ENCODE data around the gene EEFSEC.

DNA sequence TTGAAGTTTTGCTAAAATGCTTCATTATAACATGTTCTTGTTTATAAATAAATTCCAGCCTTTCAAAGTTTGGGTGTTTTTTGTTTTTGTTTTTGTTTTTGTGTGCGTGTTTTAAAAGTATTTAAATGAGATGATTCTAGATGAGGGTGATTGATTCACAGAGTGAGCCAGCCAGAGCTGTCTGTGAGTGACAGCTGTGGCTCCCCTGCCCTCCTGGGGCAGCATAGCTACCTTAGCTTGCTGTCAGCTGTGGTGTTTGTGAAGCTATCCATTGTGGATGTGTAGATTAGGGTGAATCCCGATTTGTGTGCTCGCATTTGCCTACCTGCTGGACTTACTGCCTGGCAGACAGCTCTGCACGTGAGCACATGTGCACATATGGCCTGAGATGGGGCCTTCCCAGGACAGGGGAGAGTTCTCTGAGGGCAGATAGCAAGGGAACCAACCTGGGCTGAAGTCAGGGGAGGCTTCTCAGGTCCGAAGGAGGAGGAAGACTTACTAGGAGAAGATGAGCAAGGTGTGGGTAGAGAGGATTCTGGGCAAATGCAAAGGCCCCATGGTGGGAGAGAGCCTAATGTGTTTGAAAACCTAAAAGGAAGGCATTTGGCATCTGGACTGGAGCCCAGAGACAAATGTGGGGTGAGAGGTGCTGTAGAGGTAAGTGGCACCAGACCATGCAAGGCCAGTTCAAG is 124.2 kb downstream of the EEFSEC start:
- TF ChIP-seq CTCF (conservative IDR thresholded peaks at IDR 0.05; ENCODE audit: low read depth, low read length) (no peak), EZH2phosphoT487 (IDR thresholded peaks at IDR 0.05; ENCODE audit: borderline replicate concordance, low read length) (no peak)

Measured in PC-3 (cell line).